Activated naive CD8-positive, alpha-beta T cell (primary cell): ENCODE measurements around the gene TRIML2.

Source experiments
- H3K27ac Mint-ChIP-seq: one replicate; pipeline ENCODE4 v1.8.0; 2021; ENCODE audit warnings: mixed read lengths
- H3K27me3 Mint-ChIP-seq: one replicate; pipeline ENCODE4 v1.8.0; 2021; ENCODE audit warnings: mixed read lengths
- H3K36me3 Mint-ChIP-seq: one replicate; pipeline ENCODE4 v1.8.0; 2021; ENCODE audit warnings: mixed read lengths
- H3K4me1 Mint-ChIP-seq: one replicate; pipeline ENCODE4 v1.8.0; 2021; ENCODE audit warnings: low read depth, mixed read lengths
- H3K4me3 Mint-ChIP-seq: one replicate; pipeline ENCODE4 v1.8.0; 2021; ENCODE audit warnings: mild to moderate bottlenecking, mixed read lengths
- H3K9me3 Mint-ChIP-seq: one replicate; pipeline ENCODE4 v1.8.0; 2021; ENCODE audit warnings: low read depth, mixed read lengths

The TRIML2 gene

GRCh38 chr4:188117631-188118324, 8.4 kb upstream of the TRIML2 start:
- no peaks in the 10 kb centered on the region for H3K27me3 Mint-ChIP-seq
- H3K4me1 Mint-ChIP-seq = no peaks in the 10 kb centered on the region
- H3K9me3 Mint-ChIP-seq = no peaks in the 10 kb centered on the region
- H3K36me3 Mint-ChIP-seq = no peaks in the 10 kb centered on the region
- no peak overlapping the region for H3K27ac Mint-ChIP-seq
- no peak overlapping the region for H3K4me3 Mint-ChIP-seq

GRCh38 chr4:188113156-188113555, 3.8 kb upstream of the TRIML2 start:
- Mint-ChIP-seq H3K4me3 (no peak overlapping the region), H3K36me3 (no peaks in the 10 kb centered on the region), H3K9me3 (peaks cover 2% of the 10 kb centered on the region), H3K27ac (no peak overlapping the region), H3K4me1 (no peaks in the 10 kb centered on the region), H3K27me3 (no peaks in the 10 kb centered on the region)

- no peak overlapping the region for H3K27ac Mint-ChIP-seq
- no peaks in the 10 kb centered on the region for H3K4me1 Mint-ChIP-seq
- no peaks in the 10 kb centered on the region for H3K27me3 Mint-ChIP-seq
- H3K9me3 Mint-ChIP-seq = peaks cover 6% of the 10 kb centered on the region
- H3K4me3 Mint-ChIP-seq = no peak overlapping the region
- no peaks in the 10 kb centered on the region for H3K36me3 Mint-ChIP-seq
Observed at GRCh38 chr4:188111955-188112354, 2.6 kb upstream of the TRIML2 start.

GRCh38 chr4:188110741-188111471, 1.5 kb upstream of the TRIML2 start:
- Mint-ChIP-seq H3K27me3 (no peaks in the 10 kb centered on the region), H3K4me3 (no peak overlapping the region), H3K4me1 (no peaks in the 10 kb centered on the region), H3K36me3 (no peaks in the 10 kb centered on the region), H3K9me3 (peaks cover 6% of the 10 kb centered on the region), H3K27ac (no peak overlapping the region)

- Mint-ChIP-seq H3K9me3 (peaks cover 6% of the 10 kb centered on the region), H3K27ac (no peak overlapping the region), H3K4me1 (no peaks in the 10 kb centered on the region), H3K4me3 (no peak overlapping the region), H3K36me3 (no peaks in the 10 kb centered on the region), H3K27me3 (no peaks in the 10 kb centered on the region)
Observed at GRCh38 chr4:188110036-188110435, 633 bp upstream of the TRIML2 start.

- Mint-ChIP-seq H3K9me3 (peaks cover 6% of the 10 kb centered on the region), H3K36me3 (no peaks in the 10 kb centered on the region), H3K4me3 (no peak overlapping the region), H3K27me3 (no peaks in the 10 kb centered on the region), H3K27ac (no peak overlapping the region), H3K4me1 (no peaks in the 10 kb centered on the region)
Observed at GRCh38 chr4:188107931-188108843, 1.2 kb downstream of the TRIML2 start.

GRCh38 chr4:188106454-188106853, 2.9 kb downstream of the TRIML2 start:
- Mint-ChIP-seq H3K27ac (no peak overlapping the region), H3K27me3 (no peaks in the 10 kb centered on the region), H3K36me3 (no peaks in the 10 kb centered on the region), H3K4me1 (no peaks in the 10 kb centered on the region), H3K9me3 (peaks cover 6% of the 10 kb centered on the region), H3K4me3 (no peak overlapping the region)

GRCh38 chr4:188092824-188093223, 16.6 kb downstream of the TRIML2 start:
- Mint-ChIP-seq H3K36me3 (peaks cover 2% of the 10 kb centered on the region), H3K9me3 (peaks cover 8% of the 10 kb centered on the region), H3K27me3 (no peaks in the 10 kb centered on the region), H3K4me3 (no peak overlapping the region), H3K4me1 (no peaks in the 10 kb centered on the region), H3K27ac (no peak overlapping the region)

- Mint-ChIP-seq H3K4me1 (no peaks in the 10 kb centered on the region), H3K27me3 (no peaks in the 10 kb centered on the region), H3K36me3 (peaks cover 2% of the 10 kb centered on the region), H3K9me3 (peaks cover 12% of the 10 kb centered on the region), H3K27ac (no peak overlapping the region), H3K4me3 (no peak overlapping the region)
Observed at GRCh38 chr4:188086858-188087257, 22.5 kb downstream of the TRIML2 start.

- Mint-ChIP-seq H3K4me3 (no peak overlapping the region), H3K36me3 (no peaks in the 10 kb centered on the region), H3K27me3 (no peaks in the 10 kb centered on the region), H3K4me1 (no peaks in the 10 kb centered on the region), H3K27ac (no peak overlapping the region), H3K9me3 (peaks cover 7% of the 10 kb centered on the region)
Observed at GRCh38 chr4:188082796-188083195, 26.6 kb downstream of the TRIML2 start.

- Mint-ChIP-seq H3K27ac (no peak overlapping the region), H3K36me3 (no peaks in the 10 kb centered on the region), H3K27me3 (no peaks in the 10 kb centered on the region), H3K4me3 (no peak overlapping the region), H3K9me3 (no peaks in the 10 kb centered on the region), H3K4me1 (no peaks in the 10 kb centered on the region)
Observed at GRCh38 chr4:188078116-188078515, 31.3 kb downstream of the TRIML2 start.

- H3K36me3 Mint-ChIP-seq = no peaks in the 10 kb centered on the region
- H3K27ac Mint-ChIP-seq = no peak overlapping the region
- H3K4me1 Mint-ChIP-seq = no peaks in the 10 kb centered on the region
- H3K9me3 Mint-ChIP-seq = no peaks in the 10 kb centered on the region
- H3K4me3 Mint-ChIP-seq = no peak overlapping the region
- no peaks in the 10 kb centered on the region for H3K27me3 Mint-ChIP-seq
Observed at GRCh38 chr4:188076169-188076568, 33.2 kb downstream of the TRIML2 start.

GRCh38 chr4:188061083-188061482, 48.3 kb downstream of the TRIML2 start:
- no peaks in the 10 kb centered on the region for H3K4me1 Mint-ChIP-seq
- H3K27me3 Mint-ChIP-seq = no peaks in the 10 kb centered on the region
- H3K36me3 Mint-ChIP-seq = no peaks in the 10 kb centered on the region
- H3K9me3 Mint-ChIP-seq = no peaks in the 10 kb centered on the region
- no peak overlapping the region for H3K27ac Mint-ChIP-seq
- no peak overlapping the region for H3K4me3 Mint-ChIP-seq

- H3K36me3 Mint-ChIP-seq = no peaks in the 10 kb centered on the region
- H3K9me3 Mint-ChIP-seq = peaks cover 7% of the 10 kb centered on the region
- no peak overlapping the region for H3K27ac Mint-ChIP-seq
- no peak overlapping the region for H3K4me3 Mint-ChIP-seq
- H3K4me1 Mint-ChIP-seq = no peaks in the 10 kb centered on the region
- no peaks in the 10 kb centered on the region for H3K27me3 Mint-ChIP-seq
Observed at GRCh38 chr4:188053302-188053701, 56.1 kb downstream of the TRIML2 start.

- Mint-ChIP-seq H3K9me3 (no peaks in the 10 kb centered on the region), H3K4me3 (no peak overlapping the region), H3K27me3 (no peaks in the 10 kb centered on the region), H3K36me3 (no peaks in the 10 kb centered on the region), H3K27ac (no peak overlapping the region), H3K4me1 (no peaks in the 10 kb centered on the region)
Observed at GRCh38 chr4:188046657-188047056, 62.7 kb downstream of the TRIML2 start.
